Glutamatergic neuron (in vitro differentiated cells): ENCODE measurements around the gene MVB12B. TPM values are rescaled to one million over a fixed set of nuclear protein-coding genes. Genes with fewer than 3 reads are reported as not detected.
A peak's percentile ranks its signal among the peaks of the same experiment; 100 is the strongest.

ENCODE experiments used
- DNase-seq: peaks from one replicate; pipeline ENCODE4 v3.0.0; 2022
- H3K27ac Mint-ChIP-seq: one replicate; pipeline ENCODE4 v1.8.0; 2020; ENCODE audit warnings: mild to moderate bottlenecking, mixed read lengths, inconsistent platforms; ENCODE audit not compliant: unreplicated experiment
- H3K27me3 Mint-ChIP-seq: one replicate; pipeline ENCODE4 v1.8.0; 2020; ENCODE audit warnings: mild to moderate bottlenecking, moderate library complexity, mixed read lengths, inconsistent platforms; ENCODE audit not compliant: unreplicated experiment
- H3K36me3 Mint-ChIP-seq: one replicate; pipeline ENCODE4 v1.8.0; 2020; ENCODE audit warnings: mild to moderate bottlenecking, mixed read lengths, inconsistent platforms; ENCODE audit not compliant: unreplicated experiment
- H3K4me1 Mint-ChIP-seq: one replicate; pipeline ENCODE4 v1.8.0; 2020; ENCODE audit warnings: mild to moderate bottlenecking, low read depth, mixed read lengths, inconsistent platforms; ENCODE audit not compliant: unreplicated experiment
- H3K4me3 Mint-ChIP-seq: one replicate; pipeline ENCODE4 v1.8.0; 2020; ENCODE audit warnings: mild to moderate bottlenecking, mixed read lengths, inconsistent platforms; ENCODE audit not compliant: unreplicated experiment
- H3K9me3 Mint-ChIP-seq: one replicate; pipeline ENCODE4 v1.8.0; 2020; ENCODE audit warnings: mild to moderate bottlenecking, moderate library complexity, mixed read lengths, inconsistent platforms; ENCODE audit not compliant: unreplicated experiment
- total RNA-seq: library from RNA; stranded (reverse); fragmentation: NEBNext Ultra II Directional; extraction: Animal tissue kit (Norgen Biotek cat#: 25700); gene quantifications from one replicate; pipeline ENCODE4 v1.2.1, GENCODE V29; 2021; ENCODE audit not compliant: unreplicated experiment
- TF ChIP-seq, protein P1 (sequence below): fragments of 200-600 bp; sonication (generic); IDR thresholded peaks from one replicate; pipeline ENCODE4 v1.5.0; 2021; ENCODE audit not compliant: partially characterized antibody, unreplicated experiment

The MVB12B gene
- total RNA-seq, 1 donor from 2014 or later, result 41.1 TPM

DNA sequence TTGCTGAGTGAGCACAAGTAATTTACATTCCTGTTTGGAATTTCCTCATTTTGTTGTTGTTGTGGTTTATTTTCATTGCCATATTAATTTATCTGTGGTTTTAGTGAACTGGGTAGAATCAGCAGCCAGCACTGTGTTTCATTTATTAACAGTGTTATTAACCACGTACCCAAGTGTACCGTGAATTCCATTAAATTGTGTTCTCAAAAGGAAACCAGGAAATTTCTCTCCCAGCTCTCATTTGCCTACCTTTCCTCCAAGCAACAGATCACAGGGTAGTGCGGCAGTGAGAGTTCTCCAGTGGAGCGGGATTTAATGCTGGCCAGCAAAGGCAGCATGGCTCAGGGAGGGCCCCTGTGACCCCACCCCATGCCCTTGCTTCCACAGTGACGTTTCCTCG lies 54.6 kb downstream of the MVB12B start:
- no peak for DNase-seq
- Mint-ChIP-seq H3K4me3 (no peak overlapping the region), H3K27ac (peak overlapping the region; percentile 15), H3K9me3 (peaks cover 4% of the 10 kb centered on the region), H3K36me3 (no peaks in the 10 kb centered on the region), H3K27me3 (peaks cover 3% of the 10 kb centered on the region), H3K4me1 (peaks cover 16% of the 10 kb centered on the region)
- TF ChIP-seq, protein P1, sequence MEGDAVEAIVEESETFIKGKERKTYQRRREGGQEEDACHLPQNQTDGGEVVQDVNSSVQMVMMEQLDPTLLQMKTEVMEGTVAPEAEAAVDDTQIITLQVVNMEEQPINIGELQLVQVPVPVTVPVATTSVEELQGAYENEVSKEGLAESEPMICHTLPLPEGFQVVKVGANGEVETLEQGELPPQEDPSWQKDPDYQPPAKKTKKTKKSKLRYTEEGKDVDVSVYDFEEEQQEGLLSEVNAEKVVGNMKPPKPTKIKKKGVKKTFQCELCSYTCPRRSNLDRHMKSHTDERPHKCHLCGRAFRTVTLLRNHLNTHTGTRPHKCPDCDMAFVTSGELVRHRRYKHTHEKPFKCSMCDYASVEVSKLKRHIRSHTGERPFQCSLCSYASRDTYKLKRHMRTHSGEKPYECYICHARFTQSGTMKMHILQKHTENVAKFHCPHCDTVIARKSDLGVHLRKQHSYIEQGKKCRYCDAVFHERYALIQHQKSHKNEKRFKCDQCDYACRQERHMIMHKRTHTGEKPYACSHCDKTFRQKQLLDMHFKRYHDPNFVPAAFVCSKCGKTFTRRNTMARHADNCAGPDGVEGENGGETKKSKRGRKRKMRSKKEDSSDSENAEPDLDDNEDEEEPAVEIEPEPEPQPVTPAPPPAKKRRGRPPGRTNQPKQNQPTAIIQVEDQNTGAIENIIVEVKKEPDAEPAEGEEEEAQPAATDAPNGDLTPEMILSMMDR, result no peak

DNA sequence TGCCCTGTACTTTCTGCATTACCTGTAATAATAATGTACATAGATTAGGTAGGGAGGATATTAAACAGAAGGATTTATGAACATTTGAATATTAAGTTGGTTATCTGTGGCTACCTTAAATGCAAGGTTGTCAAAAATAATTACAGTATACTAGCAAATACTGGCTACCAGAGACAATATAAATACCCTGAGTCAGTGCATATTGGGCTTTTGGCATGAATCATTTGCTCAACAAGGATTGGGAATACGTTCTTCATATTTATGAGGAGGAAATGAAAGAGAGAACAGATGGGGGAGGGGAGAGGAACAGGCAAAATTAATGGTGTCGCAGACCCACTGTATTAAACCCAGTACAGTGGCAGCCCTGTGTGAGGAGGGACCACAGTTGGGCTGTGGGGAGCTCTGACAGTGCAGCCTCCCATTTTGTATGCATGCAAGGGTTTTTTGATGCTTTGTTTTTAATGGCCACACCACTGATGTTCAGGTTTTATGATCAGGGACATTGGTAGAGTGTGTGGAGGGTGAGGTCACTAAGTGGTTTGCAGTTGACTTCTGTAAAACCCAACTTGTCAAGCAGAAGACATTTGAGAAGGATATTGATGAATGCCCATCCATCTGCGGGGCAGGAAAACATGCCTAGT lies 56.9 kb downstream of the MVB12B start:
- Mint-ChIP-seq H3K4me1 (peaks cover 17% of the 10 kb centered on the region), H3K36me3 (no peaks in the 10 kb centered on the region), H3K27me3 (no peaks in the 10 kb centered on the region), H3K4me3 (no peak overlapping the region), H3K9me3 (peaks cover 2% of the 10 kb centered on the region), H3K27ac (no peak overlapping the region)
- TF ChIP-seq, protein P1, result no peak
- no peak for DNase-seq

GRCh38 chr9:126384926-126385325 lies 58.3 kb downstream of the MVB12B start:
- H3K4me3 Mint-ChIP-seq, result no peak overlapping the region
- TF ChIP-seq, protein P1, result no peak
- H3K9me3 Mint-ChIP-seq, result peaks cover 2% of the 10 kb centered on the region
- no peaks in the 10 kb centered on the region for H3K36me3 Mint-ChIP-seq
- no peak overlapping the region for H3K27ac Mint-ChIP-seq
- H3K4me1 Mint-ChIP-seq, result peaks cover 17% of the 10 kb centered on the region
- no peaks in the 10 kb centered on the region for H3K27me3 Mint-ChIP-seq
- no peak for DNase-seq

DNA sequence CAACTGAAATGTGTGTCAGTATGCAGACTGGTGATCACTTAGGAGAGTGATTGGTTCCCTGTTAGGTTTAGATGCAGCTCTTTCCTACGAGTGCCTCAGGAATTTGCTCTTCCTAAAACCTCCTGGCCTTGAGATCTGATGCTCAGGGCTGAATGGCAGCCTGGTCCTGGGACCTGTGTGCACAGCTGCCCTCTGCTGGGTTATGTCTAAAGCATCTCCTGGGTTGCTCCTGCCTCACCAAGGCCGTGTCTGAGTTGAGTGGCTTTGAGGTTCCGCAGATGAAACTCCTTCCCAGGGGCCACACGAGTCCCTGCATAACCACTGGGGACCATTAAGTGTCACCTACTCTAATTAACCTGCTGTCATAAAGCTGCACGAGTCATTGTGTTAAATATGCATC lies 59.5 kb downstream of the MVB12B start:
- TF ChIP-seq, protein P1, result no peak
- peaks cover 11% of the 10 kb centered on the region for H3K4me1 Mint-ChIP-seq

GRCh38 chr9:126386776-126387175 lies 60.1 kb downstream of the MVB12B start:
- H3K27me3 Mint-ChIP-seq, result no peaks in the 10 kb centered on the region
- no peak overlapping the region for H3K4me3 Mint-ChIP-seq
- no peak for DNase-seq
- H3K36me3 Mint-ChIP-seq, result peaks cover 4% of the 10 kb centered on the region
- TF ChIP-seq, protein P1, result no peak
- H3K27ac Mint-ChIP-seq, result no peak overlapping the region
- no peaks in the 10 kb centered on the region for H3K9me3 Mint-ChIP-seq
- H3K4me1 Mint-ChIP-seq, result peaks cover 7% of the 10 kb centered on the region

More for the DNA sequence above, 59.5 kb downstream of the MVB12B start:
- no peaks in the 10 kb centered on the region for H3K36me3 Mint-ChIP-seq
- H3K27ac Mint-ChIP-seq, result no peak overlapping the region
- peaks cover 2% of the 10 kb centered on the region for H3K9me3 Mint-ChIP-seq
- H3K27me3 Mint-ChIP-seq, result no peaks in the 10 kb centered on the region
- peak overlapping the region; percentile 26 for H3K4me3 Mint-ChIP-seq
- no peak for DNase-seq
